ENCODE data around the gene CD82.
A peak's percentile ranks its signal among the peaks of the same experiment; 100 is the strongest.

CD82 gene

GRCh38 chr11:44565211-44565952 is at the start of gene CD82:
CD82 (plus strand) TSS chr11:44565663; CDS start chr11:44594663, 29,000 bp downstream.
- peak; percentile 98 for DNase-seq

- DNase-seq, result no peak
Observed at GRCh38 chr11:44516688-44517507, 48.6 kb upstream of the CD82 start.

- no peak for DNase-seq
Observed at GRCh38 chr11:44517541-44517940, 47.9 kb upstream of the CD82 start.

- no peak for DNase-seq
Observed at GRCh38 chr11:44518968-44519550, 46.4 kb upstream of the CD82 start.

GRCh38 chr11:44519989-44520737 is 45.3 kb upstream of the CD82 start:
- no peak for DNase-seq

- no peak for DNase-seq
Observed at GRCh38 chr11:44521148-44521547, 44.3 kb upstream of the CD82 start.

- DNase-seq, result no peak
Observed at GRCh38 chr11:44522294-44522693, 43.2 kb upstream of the CD82 start.

GRCh38 chr11:44524346-44524745 is 41.1 kb upstream of the CD82 start:
- DNase-seq, result no peak

GRCh38 chr11:44524751-44525201 is 40.7 kb upstream of the CD82 start:
- DNase-seq, result no peak

- DNase-seq, result no peak
Observed at GRCh38 chr11:44525473-44526252, 39.8 kb upstream of the CD82 start.

GRCh38 chr11:44526438-44526837 is 39.0 kb upstream of the CD82 start:
- no peak for DNase-seq

- DNase-seq, result peak; percentile 12
Observed at GRCh38 chr11:44527476-44527875, 38.0 kb upstream of the CD82 start.

- no peak for DNase-seq
Observed at GRCh38 chr11:44528103-44528502, 37.4 kb upstream of the CD82 start.

GRCh38 chr11:44528581-44528980 is 36.9 kb upstream of the CD82 start:
- DNase-seq, result no peak

GRCh38 chr11:44529895-44530412 is 35.5 kb upstream of the CD82 start:
- DNase-seq, result no peak

- no peak for DNase-seq
Observed at GRCh38 chr11:44530413-44531115, 34.9 kb upstream of the CD82 start.

- DNase-seq, result no peak
Observed at GRCh38 chr11:44531116-44531504, 34.4 kb upstream of the CD82 start.

- DNase-seq, result no peak
Observed at GRCh38 chr11:44531636-44532035, 33.8 kb upstream of the CD82 start.

GRCh38 chr11:44532809-44533208 is 32.7 kb upstream of the CD82 start:
- no peak for DNase-seq

GRCh38 chr11:44533921-44534711 is 31.3 kb upstream of the CD82 start:
- no peak for DNase-seq

All from NCI-H1092 treated with DMSO at 0.1 percent for 48 hours (cell line).